HepG2 (cell line): ENCODE measurements around the gene RNASE3. TPM values are rescaled to one million over a fixed set of nuclear protein-coding genes. Genes with fewer than 3 reads are reported as not detected.

Experiments
- CBX1 ChIP-seq: IDR thresholded peaks from one replicate; pipeline ENCODE4 v1.6.1; 2016; ENCODE audit warnings: antibody characterized with exemption, low read depth
- CBX5 ChIP-seq: sonication (generic); formaldehyde crosslinking; IDR thresholded peaks from 2 replicates; pipeline ENCODE4 v1.4.0; 2020; ENCODE audit warnings: missing genetic modification reagents, borderline replicate concordance
- CCDC6 ChIP-seq: sonication (generic); formaldehyde crosslinking; IDR thresholded peaks from 2 replicates; pipeline ENCODE4 v1.8.1; 2022; ENCODE audit warnings: mild to moderate bottlenecking, missing genetic modification reagents, moderate library complexity
- GABPA ChIP-seq, 2 experiments: IDR thresholded peaks; 2 replicates each; pipeline ENCODE4 v1.6.1; 2011 to 2016; ENCODE audit warnings: low read depth in 2 of 2, low read length in 1 of 2, missing biosample characterization in 1 of 2, missing genetic modification characterization in 1 of 2
- KAT8 ChIP-seq: IDR thresholded peaks from 2 replicates; pipeline ENCODE4 v1.6.1; 2016; ENCODE audit warnings: missing genetic modification reagents, missing compliant biosample characterization
- MIER2 ChIP-seq: IDR thresholded peaks from 2 replicates; pipeline ENCODE4 v1.6.1; 2016; ENCODE audit warnings: missing biosample characterization, missing genetic modification reagents
- REPIN1 ChIP-seq: sonication (generic); formaldehyde crosslinking; IDR thresholded peaks from 2 replicates; pipeline ENCODE4 v1.8.0; 2022; ENCODE audit warnings: missing genetic modification reagents, low read depth, mild to moderate bottlenecking, borderline replicate concordance
- TP53 ChIP-seq: sonication (generic); formaldehyde crosslinking; conservative IDR thresholded peaks from 2 replicates; pipeline ENCODE4 v1.4.0; 2020; ENCODE audit warnings: missing genetic modification reagents
- XBP1 ChIP-seq: sonication (generic); formaldehyde crosslinking; IDR thresholded peaks from 2 replicates; pipeline ENCODE4 v1.5.0; 2020; ENCODE audit warnings: missing genetic modification reagents
- ZBTB21 ChIP-seq: sonication (generic); formaldehyde crosslinking; IDR thresholded peaks from 2 replicates; pipeline ENCODE4 v1.4.0; 2020; ENCODE audit warnings: missing genetic modification reagents
- ZIK1 ChIP-seq: sonication (generic); formaldehyde crosslinking; IDR thresholded peaks from 2 replicates; pipeline ENCODE4 v1.5.0; 2020; ENCODE audit warnings: mild to moderate bottlenecking, low read depth, missing genetic modification reagents, borderline replicate concordance
- ZNF274 ChIP-seq: sonication (generic); formaldehyde crosslinking; IDR thresholded peaks from 2 replicates; pipeline ENCODE4 v1.5.1; 2020; ENCODE audit warnings: mild to moderate bottlenecking, missing genetic modification reagents
- ZNF746 ChIP-seq: sonication (generic); formaldehyde crosslinking; IDR thresholded peaks from 2 replicates; pipeline ENCODE4 v1.8.0; 2022; ENCODE audit warnings: mild to moderate bottlenecking, missing genetic modification reagents
- polyA plus RNA-seq, 8 experiments: library from polyadenylated mRNA; depleted of rRNA in 3 of 8; stranded (reverse) in 7 of 8; unstranded in 1 of 8; fragments of >200 nt; fragmentation: Illumina TruSeq in 4 of 8; extraction: Trizol in 4 of 8; gene quantifications; 2 replicates each; pipeline versions ENCODE4 v1.2.1 to v1.2.3, GENCODE V29; 2011 to 2016; ENCODE audit warnings: low read depth in 4 of 8, missing spikeins in 1 of 8, mixed read lengths in 1 of 8; ENCODE audit not compliant: insufficient read depth in 1 of 8
- total RNA-seq, 5 experiments: library from RNA; depleted of rRNA; stranded (reverse); fragments of >200 nt; fragmentation: Illumina TruSeq; extraction: Trizol; gene quantifications; 2 replicates each; pipeline ENCODE4 v1.2.3, GENCODE V29; 2016; ENCODE audit warnings: low read depth in 1 of 5
- TF ChIP-seq, protein P1 (sequence below): sonication (generic); formaldehyde crosslinking; IDR thresholded peaks from 2 replicates; pipeline ENCODE4 v1.5.0; 2020; ENCODE audit warnings: mild to moderate bottlenecking, missing genetic modification reagents, borderline replicate concordance
- TF ChIP-seq, protein P2 (sequence below): sonication (generic); formaldehyde crosslinking; IDR thresholded peaks from 2 replicates; pipeline ENCODE4 v1.5.0; 2020; ENCODE audit warnings: mild to moderate bottlenecking, missing genetic modification reagents
- TF ChIP-seq, protein P3 (sequence below): fragments of 450-650 bp; IDR thresholded peaks from 2 replicates; pipeline ENCODE4 v1.6.1; 2017; ENCODE audit warnings: mild to moderate bottlenecking

Gene RNASE3
- total and polyA plus RNA-seq, 2 of the 13 experiments (the other 11 are each of a cell fraction or from before 2014, with no cell fraction given), result not detected

DNA sequence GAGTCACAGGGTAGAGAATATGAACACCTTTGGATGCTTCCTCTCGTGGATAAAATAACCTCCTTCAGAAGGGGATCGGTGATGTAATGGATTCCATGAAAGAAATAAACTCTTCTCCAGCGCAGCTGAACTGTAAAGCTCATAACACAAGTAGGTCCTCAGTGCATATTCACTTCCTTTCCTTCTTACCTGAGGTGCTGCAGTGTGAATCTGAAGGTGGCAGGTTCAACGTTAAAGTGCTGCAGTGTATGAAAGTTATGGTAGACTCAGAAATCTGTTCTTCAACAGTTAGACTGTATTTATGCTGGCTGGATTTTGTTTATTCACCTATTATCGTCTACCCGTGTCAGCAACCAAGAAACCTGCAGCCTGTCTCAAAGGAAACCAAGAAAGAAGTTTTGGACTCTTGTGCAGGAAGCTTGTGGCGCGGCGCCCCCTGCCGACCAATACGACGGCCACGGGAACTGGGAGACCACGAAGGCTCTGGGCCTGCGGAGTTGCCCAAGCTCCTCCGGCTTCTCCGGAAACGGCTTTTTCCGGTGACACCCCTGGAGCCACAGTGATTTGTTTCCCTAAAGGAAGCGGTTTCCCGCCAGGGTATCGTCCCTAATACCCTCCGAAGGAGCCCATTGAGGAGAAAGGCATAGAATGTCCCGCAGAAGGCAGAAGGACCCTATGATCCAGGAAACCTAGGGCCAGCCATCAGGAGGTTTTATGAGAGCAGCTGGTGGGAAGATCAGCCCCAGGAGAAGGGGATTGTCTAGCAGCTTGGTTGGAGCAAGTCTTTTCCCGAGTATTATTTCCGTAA lies 17.6 kb upstream of the RNASE3 start (continued):
- TF ChIP-seq, protein P1, sequence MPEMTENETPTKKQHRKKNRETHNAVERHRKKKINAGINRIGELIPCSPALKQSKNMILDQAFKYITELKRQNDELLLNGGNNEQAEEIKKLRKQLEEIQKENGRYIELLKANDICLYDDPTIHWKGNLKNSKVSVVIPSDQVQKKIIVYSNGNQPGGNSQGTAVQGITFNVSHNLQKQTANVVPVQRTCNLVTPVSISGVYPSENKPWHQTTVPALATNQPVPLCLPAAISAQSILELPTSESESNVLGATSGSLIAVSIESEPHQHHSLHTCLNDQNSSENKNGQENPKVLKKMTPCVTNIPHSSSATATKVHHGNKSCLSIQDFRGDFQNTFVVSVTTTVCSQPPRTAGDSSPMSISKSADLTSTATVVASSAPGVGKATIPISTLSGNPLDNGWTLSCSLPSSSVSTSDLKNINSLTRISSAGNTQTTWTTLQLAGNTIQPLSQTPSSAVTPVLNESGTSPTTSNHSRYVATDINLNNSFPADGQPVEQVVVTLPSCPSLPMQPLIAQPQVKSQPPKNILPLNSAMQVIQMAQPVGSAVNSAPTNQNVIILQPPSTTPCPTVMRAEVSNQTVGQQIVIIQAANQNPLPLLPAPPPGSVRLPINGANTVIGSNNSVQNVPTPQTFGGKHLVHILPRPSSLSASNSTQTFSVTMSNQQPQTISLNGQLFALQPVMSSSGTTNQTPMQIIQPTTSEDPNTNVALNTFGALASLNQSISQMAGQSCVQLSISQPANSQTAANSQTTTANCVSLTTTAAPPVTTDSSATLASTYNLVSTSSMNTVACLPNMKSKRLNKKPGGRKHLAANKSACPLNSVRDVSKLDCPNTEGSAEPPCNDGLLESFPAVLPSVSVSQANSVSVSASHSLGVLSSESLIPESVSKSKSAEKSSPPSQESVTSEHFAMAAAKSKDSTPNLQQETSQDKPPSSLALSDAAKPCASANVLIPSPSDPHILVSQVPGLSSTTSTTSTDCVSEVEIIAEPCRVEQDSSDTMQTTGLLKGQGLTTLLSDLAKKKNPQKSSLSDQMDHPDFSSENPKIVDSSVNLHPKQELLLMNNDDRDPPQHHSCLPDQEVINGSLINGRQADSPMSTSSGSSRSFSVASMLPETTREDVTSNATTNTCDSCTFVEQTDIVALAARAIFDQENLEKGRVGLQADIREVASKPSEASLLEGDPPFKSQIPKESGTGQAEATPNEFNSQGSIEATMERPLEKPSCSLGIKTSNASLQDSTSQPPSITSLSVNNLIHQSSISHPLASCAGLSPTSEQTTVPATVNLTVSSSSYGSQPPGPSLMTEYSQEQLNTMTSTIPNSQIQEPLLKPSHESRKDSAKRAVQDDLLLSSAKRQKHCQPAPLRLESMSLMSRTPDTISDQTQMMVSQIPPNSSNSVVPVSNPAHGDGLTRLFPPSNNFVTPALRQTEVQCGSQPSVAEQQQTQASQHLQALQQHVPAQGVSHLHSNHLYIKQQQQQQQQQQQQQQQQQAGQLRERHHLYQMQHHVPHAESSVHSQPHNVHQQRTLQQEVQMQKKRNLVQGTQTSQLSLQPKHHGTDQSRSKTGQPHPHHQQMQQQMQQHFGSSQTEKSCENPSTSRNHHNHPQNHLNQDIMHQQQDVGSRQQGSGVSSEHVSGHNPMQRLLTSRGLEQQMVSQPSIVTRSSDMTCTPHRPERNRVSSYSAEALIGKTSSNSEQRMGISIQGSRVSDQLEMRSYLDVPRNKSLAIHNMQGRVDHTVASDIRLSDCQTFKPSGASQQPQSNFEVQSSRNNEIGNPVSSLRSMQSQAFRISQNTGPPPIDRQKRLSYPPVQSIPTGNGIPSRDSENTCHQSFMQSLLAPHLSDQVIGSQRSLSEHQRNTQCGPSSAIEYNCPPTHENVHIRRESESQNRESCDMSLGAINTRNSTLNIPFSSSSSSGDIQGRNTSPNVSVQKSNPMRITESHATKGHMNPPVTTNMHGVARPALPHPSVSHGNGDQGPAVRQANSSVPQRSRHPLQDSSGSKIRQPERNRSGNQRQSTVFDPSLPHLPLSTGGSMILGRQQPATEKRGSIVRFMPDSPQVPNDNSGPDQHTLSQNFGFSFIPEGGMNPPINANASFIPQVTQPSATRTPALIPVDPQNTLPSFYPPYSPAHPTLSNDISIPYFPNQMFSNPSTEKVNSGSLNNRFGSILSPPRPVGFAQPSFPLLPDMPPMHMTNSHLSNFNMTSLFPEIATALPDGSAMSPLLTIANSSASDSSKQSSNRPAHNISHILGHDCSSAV (CRISPR knock-in tag), result no peak
- TF ChIP-seq MIER2 (CRISPR knock-in tag), result 0 out of 2 replicates have a peak, but pooled peaks have one; percentile 39
- TF ChIP-seq XBP1 (CRISPR knock-in tag), result no peak
- no peak for TF ChIP-seq TP53
- no peak for TF ChIP-seq ZNF746 (CRISPR knock-in tag)
- peak; percentile 64; the same call in 1 of the 2 replicates for TF ChIP-seq CBX5 (CRISPR knock-in tag)
- no peak for TF ChIP-seq ZIK1 (CRISPR knock-in tag)
- TF ChIP-seq GABPA (IDR thresholded peaks at IDR 0.05; ENCODE audit: low read depth, low read length), result peak; percentile 64
- TF ChIP-seq GABPA (CRISPR knock-in tag; IDR thresholded peaks at IDR 0.05; ENCODE audit: low read depth), result peak; percentile 91
- 0 out of 2 replicates have a peak, but pooled peaks have one; percentile 46 for TF ChIP-seq REPIN1 (CRISPR knock-in tag)
- no peak for TF ChIP-seq CCDC6 (CRISPR knock-in tag)
- TF ChIP-seq KAT8 (CRISPR knock-in tag), result 0 out of 2 replicates have a peak, but pooled peaks have one; percentile 32
- TF ChIP-seq, protein P2, sequence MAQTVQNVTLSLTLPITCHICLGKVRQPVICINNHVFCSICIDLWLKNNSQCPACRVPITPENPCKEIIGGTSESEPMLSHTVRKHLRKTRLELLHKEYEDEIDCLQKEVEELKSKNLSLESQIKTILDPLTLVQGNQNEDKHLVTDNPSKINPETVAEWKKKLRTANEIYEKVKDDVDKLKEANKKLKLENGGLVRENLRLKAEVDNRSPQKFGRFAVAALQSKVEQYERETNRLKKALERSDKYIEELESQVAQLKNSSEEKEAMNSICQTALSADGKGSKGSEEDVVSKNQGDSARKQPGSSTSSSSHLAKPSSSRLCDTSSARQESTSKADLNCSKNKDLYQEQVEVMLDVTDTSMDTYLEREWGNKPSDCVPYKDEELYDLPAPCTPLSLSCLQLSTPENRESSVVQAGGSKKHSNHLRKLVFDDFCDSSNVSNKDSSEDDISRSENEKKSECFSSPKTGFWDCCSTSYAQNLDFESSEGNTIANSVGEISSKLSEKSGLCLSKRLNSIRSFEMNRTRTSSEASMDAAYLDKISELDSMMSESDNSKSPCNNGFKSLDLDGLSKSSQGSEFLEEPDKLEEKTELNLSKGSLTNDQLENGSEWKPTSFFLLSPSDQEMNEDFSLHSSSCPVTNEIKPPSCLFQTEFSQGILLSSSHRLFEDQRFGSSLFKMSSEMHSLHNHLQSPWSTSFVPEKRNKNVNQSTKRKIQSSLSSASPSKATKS (CRISPR knock-in tag), result no peak
- no peak for TF ChIP-seq ZBTB21 (CRISPR knock-in tag)
- TF ChIP-seq CBX1, result no peak
- TF ChIP-seq, protein P3, sequence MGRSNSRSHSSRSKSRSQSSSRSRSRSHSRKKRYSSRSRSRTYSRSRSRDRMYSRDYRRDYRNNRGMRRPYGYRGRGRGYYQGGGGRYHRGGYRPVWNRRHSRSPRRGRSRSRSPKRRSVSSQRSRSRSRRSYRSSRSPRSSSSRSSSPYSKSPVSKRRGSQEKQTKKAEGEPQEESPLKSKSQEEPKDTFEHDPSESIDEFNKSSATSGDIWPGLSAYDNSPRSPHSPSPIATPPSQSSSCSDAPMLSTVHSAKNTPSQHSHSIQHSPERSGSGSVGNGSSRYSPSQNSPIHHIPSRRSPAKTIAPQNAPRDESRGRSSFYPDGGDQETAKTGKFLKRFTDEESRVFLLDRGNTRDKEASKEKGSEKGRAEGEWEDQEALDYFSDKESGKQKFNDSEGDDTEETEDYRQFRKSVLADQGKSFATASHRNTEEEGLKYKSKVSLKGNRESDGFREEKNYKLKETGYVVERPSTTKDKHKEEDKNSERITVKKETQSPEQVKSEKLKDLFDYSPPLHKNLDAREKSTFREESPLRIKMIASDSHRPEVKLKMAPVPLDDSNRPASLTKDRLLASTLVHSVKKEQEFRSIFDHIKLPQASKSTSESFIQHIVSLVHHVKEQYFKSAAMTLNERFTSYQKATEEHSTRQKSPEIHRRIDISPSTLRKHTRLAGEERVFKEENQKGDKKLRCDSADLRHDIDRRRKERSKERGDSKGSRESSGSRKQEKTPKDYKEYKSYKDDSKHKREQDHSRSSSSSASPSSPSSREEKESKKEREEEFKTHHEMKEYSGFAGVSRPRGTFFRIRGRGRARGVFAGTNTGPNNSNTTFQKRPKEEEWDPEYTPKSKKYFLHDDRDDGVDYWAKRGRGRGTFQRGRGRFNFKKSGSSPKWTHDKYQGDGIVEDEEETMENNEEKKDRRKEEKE, result no peak
- TF ChIP-seq ZNF274, result no peak
